Stomach (tissue), 4 donors: Measurements from ENCODE around the gene TENM4.

Experiments
- POLR2A ChIP-seq, 4 donors: fragments of 450-650 bp; IDR thresholded peaks; one replicate each; pipeline ENCODE4 v1.6.1; 2016; ENCODE audit warnings: antibody characterized with exemption in 4 of 4, control low read depth in 2 of 4, mild to moderate bottlenecking in 1 of 4, moderate library complexity in 1 of 4
- POLR2AphosphoS5 ChIP-seq, 3 donors: sonication (generic); formaldehyde crosslinking; IDR thresholded peaks; one replicate each; pipeline ENCODE4 v1.6.1; 2016; ENCODE audit warnings: antibody characterized with exemption in 3 of 3
- TF ChIP-seq, protein P1 (sequence below), 7 experiments: fragments of 450-650 bp in 4 of 7; fragments of 200-600 bp in 3 of 7; sonication (generic) in 3 of 7; IDR thresholded peaks; one replicate each; pipeline ENCODE4 v1.5.1; 2016 to 2019; ENCODE audit warnings: antibody characterized with exemption in 7 of 7, control low read depth in 2 of 7, mild to moderate bottlenecking in 1 of 7

DNA sequence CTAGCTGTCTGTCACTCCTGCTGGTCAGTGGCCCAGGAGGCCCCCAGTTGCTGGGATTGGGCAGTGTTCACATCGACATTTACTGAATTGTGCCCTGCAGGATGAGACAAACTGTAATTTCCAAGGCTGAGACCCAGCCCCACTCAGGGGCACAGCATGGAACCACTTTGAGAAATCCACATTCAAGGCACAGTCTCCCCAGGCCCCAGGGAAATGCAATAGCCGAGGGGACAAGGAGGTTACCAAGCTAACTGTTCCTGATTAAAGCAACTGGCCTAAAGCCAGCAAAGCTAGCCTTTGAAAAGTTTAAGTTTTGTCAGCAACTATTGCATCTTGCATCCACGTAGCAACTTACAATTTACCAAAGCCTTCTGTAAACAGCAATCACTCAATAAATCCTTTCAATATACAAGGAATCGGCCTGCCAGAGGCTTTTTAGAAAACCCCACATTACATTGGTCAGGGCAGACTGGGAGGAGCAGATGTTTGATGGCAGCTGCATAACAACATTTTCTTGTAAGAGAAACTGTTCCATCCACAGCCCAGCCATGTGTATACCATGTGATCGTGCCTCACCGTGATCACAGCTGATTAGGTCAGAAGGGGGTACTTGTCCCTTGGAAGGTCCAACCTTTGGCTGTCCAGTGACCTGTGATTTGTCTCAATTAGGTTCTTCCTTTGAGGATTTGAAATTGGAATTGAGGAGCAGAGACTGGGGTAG lies 103.9 kb downstream of the TENM4 start:
- TF ChIP-seq POLR2A (IDR thresholded peaks at IDR 0.05) (no peak), POLR2AphosphoS5 (IDR thresholded peaks at IDR 0.05) (no peak)
- TF ChIP-seq, protein P1, sequence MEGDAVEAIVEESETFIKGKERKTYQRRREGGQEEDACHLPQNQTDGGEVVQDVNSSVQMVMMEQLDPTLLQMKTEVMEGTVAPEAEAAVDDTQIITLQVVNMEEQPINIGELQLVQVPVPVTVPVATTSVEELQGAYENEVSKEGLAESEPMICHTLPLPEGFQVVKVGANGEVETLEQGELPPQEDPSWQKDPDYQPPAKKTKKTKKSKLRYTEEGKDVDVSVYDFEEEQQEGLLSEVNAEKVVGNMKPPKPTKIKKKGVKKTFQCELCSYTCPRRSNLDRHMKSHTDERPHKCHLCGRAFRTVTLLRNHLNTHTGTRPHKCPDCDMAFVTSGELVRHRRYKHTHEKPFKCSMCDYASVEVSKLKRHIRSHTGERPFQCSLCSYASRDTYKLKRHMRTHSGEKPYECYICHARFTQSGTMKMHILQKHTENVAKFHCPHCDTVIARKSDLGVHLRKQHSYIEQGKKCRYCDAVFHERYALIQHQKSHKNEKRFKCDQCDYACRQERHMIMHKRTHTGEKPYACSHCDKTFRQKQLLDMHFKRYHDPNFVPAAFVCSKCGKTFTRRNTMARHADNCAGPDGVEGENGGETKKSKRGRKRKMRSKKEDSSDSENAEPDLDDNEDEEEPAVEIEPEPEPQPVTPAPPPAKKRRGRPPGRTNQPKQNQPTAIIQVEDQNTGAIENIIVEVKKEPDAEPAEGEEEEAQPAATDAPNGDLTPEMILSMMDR (IDR thresholded peaks at IDR 0.05) = no peak
